HL-60 (cell line): ENCODE results near the gene TLL2.

ENCODE experiments used
- DNase-seq, 2 experiments: peaks; one replicate each; pipeline ENCODE4 v3.0.0-alpha.2; 2010 to 2020; ENCODE audit warnings: low read depth in 1 of 2, low spot score in 1 of 2
- H3K27ac ChIP-seq: fragments of 250-450 bp; sonication (Bioruptor Pico); replicated peaks from 2 replicates; pipeline ENCODE4 v1.5.1; 2020; ENCODE audit warnings: mild to moderate bottlenecking, moderate library complexity
- H3K27me3 ChIP-seq: fragments of 250-450 bp; sonication (Bioruptor Pico); 2 replicates; pipeline ENCODE4 v1.5.1; 2021; ENCODE audit warnings: mild to moderate bottlenecking, moderate library complexity; ENCODE audit not compliant: insufficient read depth, poor library complexity, severe bottlenecking
- H3K4me3 ChIP-seq: replicated peaks from 2 replicates; pipeline ENCODE4 v1.5.1; 2011; ENCODE audit warnings: mild to moderate bottlenecking, control low read depth, low read length; ENCODE audit not compliant: insufficient read depth
- CTCF ChIP-seq: IDR thresholded peaks from one replicate; pipeline ENCODE4 v1.5.1; 2011; ENCODE audit warnings: low read length, control low read depth, inconsistent platforms; ENCODE audit not compliant: insufficient read depth
- GABPA ChIP-seq: IDR thresholded peaks from 2 replicates; pipeline ENCODE4 v1.6.1; 2012; ENCODE audit warnings: low read depth
- POLR2AphosphoS5 ChIP-seq: IDR thresholded peaks from 2 replicates; pipeline ENCODE4 v1.6.1; 2012; ENCODE audit warnings: low read depth
- REST ChIP-seq: IDR thresholded peaks from 2 replicates; pipeline ENCODE4 v1.6.1; 2012; ENCODE audit warnings: low read depth; ENCODE audit not compliant: insufficient replicate concordance
- SPI1 ChIP-seq: IDR thresholded peaks from 2 replicates; pipeline ENCODE4 v1.6.1; 2012; ENCODE audit warnings: low read depth, mild to moderate bottlenecking, borderline replicate concordance

The TLL2 gene

GRCh38 chr10:96478355-96478754 lies 35.4 kb downstream of the TLL2 start:
- no peak for DNase-seq
- no peak for TF ChIP-seq GABPA
- TF ChIP-seq SPI1, result no peak
- no peak for TF ChIP-seq CTCF
- no peak for TF ChIP-seq POLR2AphosphoS5
- no peak for TF ChIP-seq REST
- Histone ChIP-seq H3K27ac (no peak overlapping the region), H3K4me3 (no peak overlapping the region), H3K27me3 (no peaks in the 10 kb centered on the region)

GRCh38 chr10:96473866-96474265 lies 39.9 kb downstream of the TLL2 start:
- no peak for TF ChIP-seq POLR2AphosphoS5
- TF ChIP-seq REST, result no peak
- no peak for TF ChIP-seq SPI1
- no peak for TF ChIP-seq GABPA
- TF ChIP-seq CTCF, result no peak
- no peak overlapping the region for H3K27ac ChIP-seq
- no peak for DNase-seq
- no peak overlapping the region for H3K4me3 ChIP-seq
- peaks cover 4% of the 10 kb centered on the region for H3K27me3 ChIP-seq

GRCh38 chr10:96470116-96470743 lies 43.5 kb downstream of the TLL2 start:
- no peak for TF ChIP-seq POLR2AphosphoS5
- TF ChIP-seq SPI1, result no peak
- TF ChIP-seq CTCF, result peak; percentile 70
- no peak for TF ChIP-seq GABPA
- DNase-seq, result peak in 1 of 2 experiments; percentile 16
- H3K27ac ChIP-seq, result no peak overlapping the region
- peaks cover 4% of the 10 kb centered on the region for H3K27me3 ChIP-seq
- no peak overlapping the region for H3K4me3 ChIP-seq

- H3K27me3 ChIP-seq, result peaks cover 4% of the 10 kb centered on the region
- no peak for TF ChIP-seq POLR2AphosphoS5
- no peak for TF ChIP-seq GABPA
- TF ChIP-seq SPI1, result no peak
- no peak overlapping the region for H3K4me3 ChIP-seq
- H3K27ac ChIP-seq, result no peak overlapping the region
- DNase-seq, result no peak
Measured at GRCh38 chr10:96468845-96469244, 44.9 kb downstream of the TLL2 start.
